ENCODE results near the gene SCMH1. TPM values are rescaled to one million over a fixed set of nuclear protein-coding genes. Genes with fewer than 3 reads are reported as not detected.

The SCMH1 gene
- total and polyA plus RNA-seq, 2 experiments from 2014 or later: 15.0 to 19.4 TPM

DNA sequence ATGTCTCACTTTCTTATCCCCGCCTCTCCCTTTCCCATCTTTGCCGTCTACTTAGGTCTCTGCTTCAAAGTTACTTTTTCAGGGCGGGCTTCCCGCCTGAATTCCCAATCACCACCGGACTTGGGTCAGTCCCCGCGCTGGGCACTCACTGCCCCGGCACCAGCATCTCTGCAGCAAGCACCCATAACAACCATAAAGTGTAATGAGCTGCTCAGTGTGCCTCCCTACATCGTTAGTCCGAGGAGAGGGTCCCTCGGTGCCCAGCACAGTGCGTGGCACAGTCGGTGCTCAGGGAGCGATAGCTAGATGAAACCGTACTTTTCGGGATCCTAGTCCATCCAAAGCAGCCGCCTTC lies 263.2 kb downstream of the SCMH1 start:
- no peaks in the 10 kb centered on the region for H3K9me2 ChIP-seq (ENCODE audit: insufficient read depth)
- H3K36me3 Mint-ChIP-seq (ENCODE audit: low read depth): peaks cover 17% of the 10 kb centered on the region
- H3K27me3 ChIP-seq (ENCODE audit: insufficient read depth): no peaks in the 10 kb centered on the region
- H3K27ac Mint-ChIP-seq: no peak overlapping the region
- ATAC-seq (peak; percentile 1; the same call in 1 of the 3 replicates), DNase-seq (ENCODE audit: low spot score) (peak; percentile 59)
- peak overlapping the region; percentile 84 for H3K4me3 Mint-ChIP-seq
- H3K4me1 ChIP-seq (ENCODE audit: insufficient read depth): peaks cover 24% of the 10 kb centered on the region
- peak overlapping the region; percentile 97 for H2AFZ ChIP-seq
- peaks cover 38% of the 10 kb centered on the region for H3K79me2 ChIP-seq (replicated peaks; ENCODE audit: insufficient read depth)
- no peak for TF ChIP-seq NANOG (IDR thresholded peaks at IDR 0.05; ENCODE audit: borderline replicate concordance)
- no peak for TF ChIP-seq ZNF331 (CRISPR knock-in tag; IDR thresholded peaks at IDR 0.05; ENCODE audit: low read depth)
- TF ChIP-seq ZNF114 (CRISPR knock-in tag; IDR thresholded peaks at IDR 0.05): no peak
- TF ChIP-seq, protein P1, sequence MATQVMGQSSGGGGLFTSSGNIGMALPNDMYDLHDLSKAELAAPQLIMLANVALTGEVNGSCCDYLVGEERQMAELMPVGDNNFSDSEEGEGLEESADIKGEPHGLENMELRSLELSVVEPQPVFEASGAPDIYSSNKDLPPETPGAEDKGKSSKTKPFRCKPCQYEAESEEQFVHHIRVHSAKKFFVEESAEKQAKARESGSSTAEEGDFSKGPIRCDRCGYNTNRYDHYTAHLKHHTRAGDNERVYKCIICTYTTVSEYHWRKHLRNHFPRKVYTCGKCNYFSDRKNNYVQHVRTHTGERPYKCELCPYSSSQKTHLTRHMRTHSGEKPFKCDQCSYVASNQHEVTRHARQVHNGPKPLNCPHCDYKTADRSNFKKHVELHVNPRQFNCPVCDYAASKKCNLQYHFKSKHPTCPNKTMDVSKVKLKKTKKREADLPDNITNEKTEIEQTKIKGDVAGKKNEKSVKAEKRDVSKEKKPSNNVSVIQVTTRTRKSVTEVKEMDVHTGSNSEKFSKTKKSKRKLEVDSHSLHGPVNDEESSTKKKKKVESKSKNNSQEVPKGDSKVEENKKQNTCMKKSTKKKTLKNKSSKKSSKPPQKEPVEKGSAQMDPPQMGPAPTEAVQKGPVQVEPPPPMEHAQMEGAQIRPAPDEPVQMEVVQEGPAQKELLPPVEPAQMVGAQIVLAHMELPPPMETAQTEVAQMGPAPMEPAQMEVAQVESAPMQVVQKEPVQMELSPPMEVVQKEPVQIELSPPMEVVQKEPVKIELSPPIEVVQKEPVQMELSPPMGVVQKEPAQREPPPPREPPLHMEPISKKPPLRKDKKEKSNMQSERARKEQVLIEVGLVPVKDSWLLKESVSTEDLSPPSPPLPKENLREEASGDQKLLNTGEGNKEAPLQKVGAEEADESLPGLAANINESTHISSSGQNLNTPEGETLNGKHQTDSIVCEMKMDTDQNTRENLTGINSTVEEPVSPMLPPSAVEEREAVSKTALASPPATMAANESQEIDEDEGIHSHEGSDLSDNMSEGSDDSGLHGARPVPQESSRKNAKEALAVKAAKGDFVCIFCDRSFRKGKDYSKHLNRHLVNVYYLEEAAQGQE (IDR thresholded peaks at IDR 0.05; ENCODE audit: unreplicated experiment): no peak
- no peak for TF ChIP-seq CREB1 (CRISPR knock-in tag; IDR thresholded peaks at IDR 0.05; ENCODE audit: low read depth)
- TF ChIP-seq, protein P2, sequence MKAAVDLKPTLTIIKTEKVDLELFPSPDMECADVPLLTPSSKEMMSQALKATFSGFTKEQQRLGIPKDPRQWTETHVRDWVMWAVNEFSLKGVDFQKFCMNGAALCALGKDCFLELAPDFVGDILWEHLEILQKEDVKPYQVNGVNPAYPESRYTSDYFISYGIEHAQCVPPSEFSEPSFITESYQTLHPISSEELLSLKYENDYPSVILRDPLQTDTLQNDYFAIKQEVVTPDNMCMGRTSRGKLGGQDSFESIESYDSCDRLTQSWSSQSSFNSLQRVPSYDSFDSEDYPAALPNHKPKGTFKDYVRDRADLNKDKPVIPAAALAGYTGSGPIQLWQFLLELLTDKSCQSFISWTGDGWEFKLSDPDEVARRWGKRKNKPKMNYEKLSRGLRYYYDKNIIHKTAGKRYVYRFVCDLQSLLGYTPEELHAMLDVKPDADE (IDR thresholded peaks at IDR 0.05): no peak
- TF ChIP-seq JUNB (IDR thresholded peaks at IDR 0.05; ENCODE audit: unreplicated experiment): no peak
- TF ChIP-seq, protein P3, sequence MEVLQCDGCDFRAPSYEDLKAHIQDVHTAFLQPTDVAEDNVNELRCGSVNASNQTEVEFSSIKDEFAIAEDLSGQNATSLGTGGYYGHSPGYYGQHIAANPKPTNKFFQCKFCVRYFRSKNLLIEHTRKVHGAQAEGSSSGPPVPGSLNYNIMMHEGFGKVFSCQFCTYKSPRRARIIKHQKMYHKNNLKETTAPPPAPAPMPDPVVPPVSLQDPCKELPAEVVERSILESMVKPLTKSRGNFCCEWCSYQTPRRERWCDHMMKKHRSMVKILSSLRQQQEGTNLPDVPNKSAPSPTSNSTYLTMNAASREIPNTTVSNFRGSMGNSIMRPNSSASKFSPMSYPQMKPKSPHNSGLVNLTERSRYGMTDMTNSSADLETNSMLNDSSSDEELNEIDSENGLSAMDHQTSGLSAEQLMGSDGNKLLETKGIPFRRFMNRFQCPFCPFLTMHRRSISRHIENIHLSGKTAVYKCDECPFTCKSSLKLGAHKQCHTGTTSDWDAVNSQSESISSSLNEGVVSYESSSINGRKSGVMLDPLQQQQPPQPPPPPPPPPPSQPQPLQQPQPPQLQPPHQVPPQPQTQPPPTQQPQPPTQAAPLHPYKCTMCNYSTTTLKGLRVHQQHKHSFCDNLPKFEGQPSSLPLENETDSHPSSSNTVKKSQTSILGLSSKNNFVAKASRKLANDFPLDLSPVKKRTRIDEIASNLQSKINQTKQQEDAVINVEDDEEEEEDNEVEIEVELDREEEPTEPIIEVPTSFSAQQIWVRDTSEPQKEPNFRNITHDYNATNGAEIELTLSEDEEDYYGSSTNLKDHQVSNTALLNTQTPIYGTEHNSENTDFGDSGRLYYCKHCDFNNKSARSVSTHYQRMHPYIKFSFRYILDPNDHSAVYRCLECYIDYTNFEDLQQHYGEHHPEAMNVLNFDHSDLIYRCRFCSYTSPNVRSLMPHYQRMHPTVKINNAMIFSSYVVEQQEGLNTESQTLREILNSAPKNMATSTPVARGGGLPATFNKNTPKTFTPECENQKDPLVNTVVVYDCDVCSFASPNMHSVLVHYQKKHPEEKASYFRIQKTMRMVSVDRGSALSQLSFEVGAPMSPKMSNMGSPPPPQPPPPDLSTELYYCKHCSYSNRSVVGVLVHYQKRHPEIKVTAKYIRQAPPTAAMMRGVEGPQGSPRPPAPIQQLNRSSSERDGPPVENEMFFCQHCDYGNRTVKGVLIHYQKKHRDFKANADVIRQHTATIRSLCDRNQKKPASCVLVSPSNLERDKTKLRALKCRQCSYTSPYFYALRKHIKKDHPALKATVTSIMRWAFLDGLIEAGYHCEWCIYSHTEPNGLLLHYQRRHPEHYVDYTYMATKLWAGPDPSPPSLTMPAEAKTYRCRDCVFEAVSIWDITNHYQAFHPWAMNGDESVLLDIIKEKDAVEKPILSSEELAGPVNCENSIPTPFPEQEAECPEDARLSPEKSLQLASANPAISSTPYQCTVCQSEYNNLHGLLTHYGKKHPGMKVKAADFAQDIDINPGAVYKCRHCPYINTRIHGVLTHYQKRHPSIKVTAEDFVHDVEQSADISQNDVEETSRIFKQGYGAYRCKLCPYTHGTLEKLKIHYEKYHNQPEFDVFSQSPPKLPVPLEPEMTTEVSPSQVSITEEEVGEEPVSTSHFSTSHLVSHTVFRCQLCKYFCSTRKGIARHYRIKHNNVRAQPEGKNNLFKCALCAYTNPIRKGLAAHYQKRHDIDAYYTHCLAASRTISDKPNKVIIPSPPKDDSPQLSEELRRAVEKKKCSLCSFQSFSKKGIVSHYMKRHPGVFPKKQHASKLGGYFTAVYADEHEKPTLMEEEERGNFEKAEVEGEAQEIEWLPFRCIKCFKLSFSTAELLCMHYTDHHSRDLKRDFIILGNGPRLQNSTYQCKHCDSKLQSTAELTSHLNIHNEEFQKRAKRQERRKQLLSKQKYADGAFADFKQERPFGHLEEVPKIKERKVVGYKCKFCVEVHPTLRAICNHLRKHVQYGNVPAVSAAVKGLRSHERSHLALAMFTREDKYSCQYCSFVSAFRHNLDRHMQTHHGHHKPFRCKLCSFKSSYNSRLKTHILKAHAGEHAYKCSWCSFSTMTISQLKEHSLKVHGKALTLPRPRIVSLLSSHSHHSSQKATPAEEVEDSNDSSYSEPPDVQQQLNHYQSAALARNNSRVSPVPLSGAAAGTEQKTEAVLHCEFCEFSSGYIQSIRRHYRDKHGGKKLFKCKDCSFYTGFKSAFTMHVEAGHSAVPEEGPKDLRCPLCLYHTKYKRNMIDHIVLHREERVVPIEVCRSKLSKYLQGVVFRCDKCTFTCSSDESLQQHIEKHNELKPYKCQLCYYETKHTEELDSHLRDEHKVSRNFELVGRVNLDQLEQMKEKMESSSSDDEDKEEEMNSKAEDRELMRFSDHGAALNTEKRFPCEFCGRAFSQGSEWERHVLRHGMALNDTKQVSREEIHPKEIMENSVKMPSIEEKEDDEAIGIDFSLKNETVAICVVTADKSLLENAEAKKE (CRISPR knock-in tag; IDR thresholded peaks at IDR 0.05): no peak
- TF ChIP-seq EZH2phosphoT487 (IDR thresholded peaks at IDR 0.05; ENCODE audit: unreplicated experiment): no peak
- no peak for TF ChIP-seq STAT1 (IDR thresholded peaks at IDR 0.05; ENCODE audit: unreplicated experiment)
- no peak for TF ChIP-seq EZH2 (IDR thresholded peaks at IDR 0.05; ENCODE audit: low read depth, unreplicated experiment)
- no peak for TF ChIP-seq POLR2AphosphoS5 (IDR thresholded peaks at IDR 0.05; ENCODE audit: low read depth)
- H3F3A ChIP-seq (replicated peaks; ENCODE audit: low read depth): 0 out of 2 replicates have a peak, but pooled peaks cover 3% of the 10 kb centered on the region
- no peaks in the 10 kb centered on the region for H3K9me3 Mint-ChIP-seq
- peak overlapping the region; percentile 97 for H3K27ac ChIP-seq (ENCODE audit: low read depth)
- H3K27me3 Mint-ChIP-seq (ENCODE audit: insufficient read depth, low read depth, poor library complexity): peaks cover 8% of the 10 kb centered on the region
- peak overlapping the region; percentile 90 for H3K4me2 ChIP-seq
- H3K4me3 ChIP-seq: peak overlapping the region; percentile 86
- peaks cover 21% of the 10 kb centered on the region for H3K4me1 Mint-ChIP-seq
- H4K20me1 ChIP-seq (replicated peaks; ENCODE audit: insufficient read depth): peaks cover 25% of the 10 kb centered on the region
- peaks cover 6% of the 10 kb centered on the region for H3K36me3 ChIP-seq (ENCODE audit: insufficient read depth)
